ENCODE results near the gene PON3. TPM values are rescaled to one million over a fixed set of nuclear protein-coding genes. Genes with fewer than 3 reads are reported as not detected.

PON3 gene
- total RNA-seq, 4 donors from 2014 or later, result 0.31 to 2.3 (median 0.59) TPM; not detected in 1

- Histone ChIP-seq H3K4me3 (no peak overlapping the region), H3K9me3 (no peaks in the 10 kb centered on the region), H3K4me1 (no peaks in the 10 kb centered on the region), H3K36me3 (no peaks in the 10 kb centered on the region), H3K27me3 (no peaks in the 10 kb centered on the region), H3K27ac (no peak overlapping the region)
- WGBS, 2 donors (ENCODE audit: low coverage in 1 of 2), result 81 to 86% methylated on average over 2 of the region's 2 CpGs
- TF ChIP-seq EP300 (IDR thresholded peaks at IDR 0.05), result no peak
- TF ChIP-seq POLR2AphosphoS5 (IDR thresholded peaks at IDR 0.05), result no peak
- TF ChIP-seq CTCF (IDR thresholded peaks at IDR 0.05), result no peak
- TF ChIP-seq POLR2A (IDR thresholded peaks at IDR 0.05), result no peak
- no peak for ATAC-seq
Observed at GRCh38 chr7:95316588-95316987, 79.6 kb downstream of the PON3 start.

GRCh38 chr7:95312561-95312960 is 83.6 kb downstream of the PON3 start:
- no peak overlapping the region for H3K27ac ChIP-seq
- no peak for ATAC-seq
- TF ChIP-seq POLR2AphosphoS5 (IDR thresholded peaks at IDR 0.05) (no peak), CTCF (IDR thresholded peaks at IDR 0.05) (no peak), POLR2A (IDR thresholded peaks at IDR 0.05) (no peak), EP300 (IDR thresholded peaks at IDR 0.05) (no peak)
- no peak overlapping the region for H3K4me3 ChIP-seq
- no peaks in the 10 kb centered on the region for H3K36me3 ChIP-seq
- no peaks in the 10 kb centered on the region for H3K4me1 ChIP-seq
- no peaks in the 10 kb centered on the region for H3K9me3 ChIP-seq
- 73 to 80% methylated on average over 3 to 4 of the region's 4 CpGs for WGBS, 2 donors (ENCODE audit: low coverage in 1 of 2)
- no peaks in the 10 kb centered on the region for H3K27me3 ChIP-seq

- Histone ChIP-seq H3K36me3 (no peaks in the 10 kb centered on the region), H3K27ac (no peak overlapping the region)
- whole genome bisulfite sequencing, 2 donors (ENCODE audit: low coverage in 1 of 2), result 18 to 79% methylated on average over 2 of the region's 2 CpGs
Observed at GRCh38 chr7:95311389-95311788, 84.8 kb downstream of the PON3 start.

GRCh38 chr7:95309951-95310350 is 86.2 kb downstream of the PON3 start:
- no peak overlapping the region for H3K4me3 ChIP-seq
- no peaks in the 10 kb centered on the region for H3K36me3 ChIP-seq
- WGBS, 2 donors (ENCODE audit: low coverage in 1 of 2), result 95 to 98% methylated on average over 2 of the region's 2 CpGs
- H3K9me3 ChIP-seq, result no peaks in the 10 kb centered on the region
- H3K27me3 ChIP-seq, result peaks cover 3% of the 10 kb centered on the region
- ATAC-seq, result no peak
- no peaks in the 10 kb centered on the region for H3K4me1 ChIP-seq
- H3K27ac ChIP-seq, result no peak overlapping the region
- TF ChIP-seq POLR2AphosphoS5 (IDR thresholded peaks at IDR 0.05) (no peak), POLR2A (IDR thresholded peaks at IDR 0.05) (no peak), CTCF (IDR thresholded peaks at IDR 0.05) (no peak), EP300 (IDR thresholded peaks at IDR 0.05) (no peak)

More at GRCh38 chr7:95311389-95311788, 84.8 kb downstream of the PON3 start:
- H3K9me3 ChIP-seq, result no peaks in the 10 kb centered on the region
- no peak for ATAC-seq
- no peaks in the 10 kb centered on the region for H3K27me3 ChIP-seq
- TF ChIP-seq CTCF (IDR thresholded peaks at IDR 0.05), result no peak
- no peak for TF ChIP-seq POLR2AphosphoS5 (IDR thresholded peaks at IDR 0.05)
- no peak for TF ChIP-seq POLR2A (IDR thresholded peaks at IDR 0.05)
- no peak for TF ChIP-seq EP300 (IDR thresholded peaks at IDR 0.05)
- H3K4me3 ChIP-seq, result no peak overlapping the region
- no peaks in the 10 kb centered on the region for H3K4me1 ChIP-seq

Small RNA genes lying within 50 kb of the gene (small RNA-seq; reads per million reads assigned to genes)
- 0 reads per million in 4 donors for gene AC004022.2

Other genes starting within 250 kb of the PON3 start
- not detected for gene PON1, start 71.8 kb downstream of the PON3 start, total RNA-seq
- gene PON2, start 38.7 kb upstream of the PON3 start, total RNA-seq, result 100 to 1,000 TPM in 1 of 4 donors, 10 to 100 TPM in 3; 53.9 to 110 (median 58.2) TPM
- not detected for gene ASB4, start 89.6 kb upstream of the PON3 start, total RNA-seq
- gene PDK4, start 200.1 kb upstream of the PON3 start, total RNA-seq, result 100 to 1,000 TPM; 208 to 842 (median 506) TPM

Measured in gastroesophageal sphincter (tissue), 4 donors.